Tibial nerve (tissue), 4 donors: Measurements from ENCODE around the gene RUSF1. TPM values are rescaled to one million over a fixed set of nuclear protein-coding genes. Genes with fewer than 3 reads are reported as not detected.
A peak's percentile ranks its signal among the peaks of the same experiment; 100 is the strongest.
"Not testable (repeated sequence)": the region's sequence is repeated elsewhere in the genome, so short reads cannot be mapped to it uniquely, and the experiment has no call there.

Experiments
- DNase-seq, 2 donors: peaks; one replicate each; pipeline ENCODE4 v3.0.0-alpha.2; 2019; ENCODE audit warnings: low spot score in 2 of 2
- H3K27ac ChIP-seq, 4 donors: fragments of 200-600 bp; sonication (generic) in 3 of 4; one replicate each; pipeline ENCODE4 v1.5.1; 2017 to 2019; ENCODE audit warnings: mild to moderate bottlenecking in 1 of 4
- H3K27me3 ChIP-seq, 2 donors: fragments of 200-600 bp; sonication (generic) in 1 of 2; one replicate each; pipeline versions ENCODE4 v1.5.1 to v1.6.0; 2017 to 2019
- H3K36me3 ChIP-seq, 3 donors: fragments of 200-600 bp; sonication (generic); one replicate each; pipeline ENCODE4 v1.5.1; 2018 to 2019
- H3K4me1 ChIP-seq, 4 donors: fragments of 200-600 bp; sonication (generic) in 3 of 4; one replicate each; pipeline ENCODE4 v1.5.1; 2017 to 2019
- H3K4me3 ChIP-seq, 4 donors: fragments of 200-600 bp; sonication (generic) in 3 of 4; one replicate each; pipeline ENCODE4 v1.5.1; 2017 to 2019; ENCODE audit warnings: mild to moderate bottlenecking in 1 of 4, moderate library complexity in 1 of 4
- H3K9me3 ChIP-seq, 4 donors: fragments of 200-600 bp; sonication (generic) in 3 of 4; one replicate each; pipeline ENCODE4 v1.5.1; 2017 to 2019
- EP300 ChIP-seq, 2 donors: sonication (generic); formaldehyde crosslinking; IDR thresholded peaks; one replicate each; pipeline ENCODE4 v1.6.1; 2017; ENCODE audit warnings: antibody characterized with exemption in 2 of 2, mild to moderate bottlenecking in 1 of 2
- POLR2A ChIP-seq, 2 donors: fragments of 450-650 bp; IDR thresholded peaks; one replicate each; pipeline ENCODE4 v1.6.1; 2017; ENCODE audit warnings: antibody characterized with exemption in 2 of 2, mild to moderate bottlenecking in 2 of 2, moderate library complexity in 2 of 2
- WGBS, 2 donors: methylation state at CpG; one replicate each; pipeline ENCODE4 v1.1.5; 2018; 5-methylcytosine and 5-hydroxymethylcytosine counted together
- total RNA-seq, 4 donors: library from RNA; depleted of rRNA; stranded (reverse); fragments of >200 nt; gene quantifications; one replicate each; pipeline ENCODE4 v1.1.0, GENCODE V29; 2016
- TF ChIP-seq, protein P1 (sequence below), 5 experiments: fragments of 200-600 bp in 3 of 5; fragments of 450-650 bp in 2 of 5; sonication (generic) in 3 of 5; IDR thresholded peaks; one replicate each; pipeline ENCODE4 v1.5.1; 2016 to 2019; ENCODE audit warnings: antibody characterized with exemption in 5 of 5, mild to moderate bottlenecking in 3 of 5, moderate library complexity in 2 of 5

The RUSF1 gene
- total RNA-seq, 4 donors from 2014 or later, result 71.7 to 118 (median 93.5) TPM

DNA sequence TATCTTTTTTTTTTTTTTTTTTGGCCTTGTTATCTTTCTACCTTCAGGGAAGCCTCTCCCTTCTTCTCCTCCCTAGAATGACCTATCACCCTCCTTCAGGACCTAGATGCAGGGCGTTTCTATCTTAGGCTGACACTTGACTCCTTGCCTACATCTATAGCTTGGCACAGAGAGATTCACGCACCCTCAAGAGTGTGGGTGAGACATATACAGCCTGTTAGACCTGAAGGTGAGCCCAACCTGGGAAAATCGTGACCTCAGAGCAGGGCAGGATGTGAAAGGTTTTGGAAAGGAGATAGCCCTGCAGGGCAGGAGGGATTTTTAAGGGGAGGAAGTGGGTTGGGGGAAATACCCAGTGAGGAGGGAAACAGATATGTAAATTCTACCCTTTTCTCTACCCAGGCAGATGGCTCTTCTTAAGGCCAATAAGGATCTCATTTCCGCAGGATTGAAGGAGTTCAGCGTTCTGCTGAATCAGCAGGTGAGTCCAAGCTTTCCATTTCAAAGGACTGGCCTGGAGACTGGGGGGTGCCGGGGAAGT is 19.6 kb upstream of the RUSF1 start, which contains the start of gene AHSP:
AHSP (plus strand) TSS at position 167 of the 541 bp plus-strand sequence; CDS start at position 407, 240 bp downstream.
- WGBS, 2 donors, result 53 to 56% methylated on average over 6 of the region's 6 CpGs
- no peaks in the 10 kb centered on the region for H3K36me3 ChIP-seq
- no peak for DNase-seq
- peaks cover 0 to 21% of the 10 kb centered on the region in 2 donors for H3K27me3 ChIP-seq
- H3K27ac ChIP-seq, result no peak within 1 kb of the TSS
- TF ChIP-seq, protein P1, sequence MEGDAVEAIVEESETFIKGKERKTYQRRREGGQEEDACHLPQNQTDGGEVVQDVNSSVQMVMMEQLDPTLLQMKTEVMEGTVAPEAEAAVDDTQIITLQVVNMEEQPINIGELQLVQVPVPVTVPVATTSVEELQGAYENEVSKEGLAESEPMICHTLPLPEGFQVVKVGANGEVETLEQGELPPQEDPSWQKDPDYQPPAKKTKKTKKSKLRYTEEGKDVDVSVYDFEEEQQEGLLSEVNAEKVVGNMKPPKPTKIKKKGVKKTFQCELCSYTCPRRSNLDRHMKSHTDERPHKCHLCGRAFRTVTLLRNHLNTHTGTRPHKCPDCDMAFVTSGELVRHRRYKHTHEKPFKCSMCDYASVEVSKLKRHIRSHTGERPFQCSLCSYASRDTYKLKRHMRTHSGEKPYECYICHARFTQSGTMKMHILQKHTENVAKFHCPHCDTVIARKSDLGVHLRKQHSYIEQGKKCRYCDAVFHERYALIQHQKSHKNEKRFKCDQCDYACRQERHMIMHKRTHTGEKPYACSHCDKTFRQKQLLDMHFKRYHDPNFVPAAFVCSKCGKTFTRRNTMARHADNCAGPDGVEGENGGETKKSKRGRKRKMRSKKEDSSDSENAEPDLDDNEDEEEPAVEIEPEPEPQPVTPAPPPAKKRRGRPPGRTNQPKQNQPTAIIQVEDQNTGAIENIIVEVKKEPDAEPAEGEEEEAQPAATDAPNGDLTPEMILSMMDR (IDR thresholded peaks at IDR 0.05), result no peak
- TF ChIP-seq POLR2A (IDR thresholded peaks at IDR 0.05) (no peak), EP300 (IDR thresholded peaks at IDR 0.05) (no peak)
- peaks cover 0 to 14% (median 0%) of the 10 kb centered on the region in 4 donors for H3K4me1 ChIP-seq
- peak within 1 kb of the TSS in 1 of 4 donors; percentile 47 for H3K4me3 ChIP-seq
- H3K9me3 ChIP-seq, result no peaks in the 10 kb centered on the region

DNA sequence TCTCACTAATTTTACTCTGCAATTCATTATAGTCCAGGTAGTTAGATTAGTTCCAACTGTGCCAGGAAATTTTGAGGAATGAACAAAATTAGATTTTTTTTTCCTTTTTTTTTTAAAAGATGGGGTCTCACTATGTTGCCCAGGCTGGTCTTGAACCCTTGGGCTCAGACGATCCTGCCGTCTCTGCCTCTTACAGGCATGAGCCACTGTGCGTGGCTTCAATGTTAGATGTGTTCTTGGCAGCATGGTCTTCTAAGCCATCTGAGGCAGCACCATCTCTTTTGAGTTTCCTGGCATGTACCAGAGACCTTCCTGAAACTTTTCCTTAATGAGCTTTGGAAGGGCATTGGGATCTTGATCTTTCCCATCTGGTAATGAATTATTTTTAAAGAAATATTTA is 16.9 kb upstream of the RUSF1 start:
- Histone ChIP-seq H3K9me3 (no peaks in the 10 kb centered on the region), H3K27me3 (peaks cover 0 to 16% of the 10 kb centered on the region in 2 donors)
- WGBS, 2 donors, result 80 to 95% methylated on average over 3 of the region's 3 CpGs

DNA sequence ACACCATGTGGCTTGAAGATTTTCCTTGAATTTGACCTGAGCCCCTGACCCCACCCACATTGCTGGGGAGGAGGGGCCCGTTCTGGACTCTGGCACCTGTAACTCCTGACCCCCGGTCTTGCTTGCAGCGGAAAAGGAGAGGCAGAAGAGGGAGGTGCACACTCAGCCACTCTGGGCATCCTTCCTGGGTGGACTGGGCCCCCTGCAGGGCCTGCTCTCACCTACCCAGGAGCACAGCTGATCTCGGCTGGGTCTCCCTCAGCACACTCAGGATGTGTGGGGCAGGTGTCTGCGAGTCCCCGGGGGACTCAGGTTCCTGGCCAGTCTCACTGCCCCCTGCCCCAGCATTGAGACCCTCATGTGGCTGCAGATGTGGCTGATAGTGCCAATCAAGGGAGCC is 15.6 kb upstream of the RUSF1 start:
- DNase-seq, H3K36me3 ChIP-seq, H3K27ac ChIP-seq, H3K4me3 ChIP-seq, H3K27me3 ChIP-seq, H3K9me3 ChIP-seq, H3K4me1 ChIP-seq: not testable (repeated sequence)
- WGBS, 2 donors, result 60 to 84% methylated on average over 3 to 5 of the region's 6 CpGs

More for the DNA sequence above, 16.9 kb upstream of the RUSF1 start:
- Histone ChIP-seq H3K27ac (no peak overlapping the region), H3K4me1 (peaks cover 0 to 14% (median 0%) of the 10 kb centered on the region in 4 donors), H3K4me3 (no peak overlapping the region), H3K36me3 (no peaks in the 10 kb centered on the region)
- TF ChIP-seq POLR2A (IDR thresholded peaks at IDR 0.05), result no peak
- TF ChIP-seq, protein P1 (IDR thresholded peaks at IDR 0.05), result no peak
- no peak for DNase-seq

DNA sequence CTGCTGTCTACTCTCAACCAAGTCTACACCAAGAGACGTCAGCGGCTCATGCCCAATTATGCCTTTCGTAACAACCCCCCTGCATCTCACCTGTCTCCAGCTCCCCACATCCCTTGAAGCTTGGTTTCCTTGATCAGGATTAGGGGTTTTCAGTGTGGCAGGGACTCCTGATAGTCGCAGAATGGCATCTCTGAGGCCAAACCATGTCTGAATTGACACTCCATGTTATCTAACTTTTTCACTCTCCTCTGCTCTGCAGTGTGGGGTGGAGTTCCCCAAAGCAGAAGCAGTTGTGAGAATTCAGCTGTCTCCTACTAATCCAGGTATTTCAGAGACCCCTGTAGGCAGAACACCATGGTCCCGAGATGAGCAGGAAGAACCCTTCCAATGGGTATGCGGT is 13.9 kb upstream of the RUSF1 start:
- 85 to 86% methylated on average over 6 of the region's 6 CpGs for WGBS, 2 donors
- DNase-seq, result no peak
- H3K4me1 ChIP-seq, result no peaks in the 10 kb centered on the region
- H3K27ac ChIP-seq, result no peak overlapping the region
- TF ChIP-seq, protein P1 (IDR thresholded peaks at IDR 0.05), result no peak
- TF ChIP-seq EP300 (IDR thresholded peaks at IDR 0.05) (no peak), POLR2A (IDR thresholded peaks at IDR 0.05) (no peak)
- no peaks in the 10 kb centered on the region for H3K36me3 ChIP-seq
- no peak overlapping the region for H3K4me3 ChIP-seq
- H3K9me3 ChIP-seq, result no peaks in the 10 kb centered on the region
- no peaks in the 10 kb centered on the region for H3K27me3 ChIP-seq

DNA sequence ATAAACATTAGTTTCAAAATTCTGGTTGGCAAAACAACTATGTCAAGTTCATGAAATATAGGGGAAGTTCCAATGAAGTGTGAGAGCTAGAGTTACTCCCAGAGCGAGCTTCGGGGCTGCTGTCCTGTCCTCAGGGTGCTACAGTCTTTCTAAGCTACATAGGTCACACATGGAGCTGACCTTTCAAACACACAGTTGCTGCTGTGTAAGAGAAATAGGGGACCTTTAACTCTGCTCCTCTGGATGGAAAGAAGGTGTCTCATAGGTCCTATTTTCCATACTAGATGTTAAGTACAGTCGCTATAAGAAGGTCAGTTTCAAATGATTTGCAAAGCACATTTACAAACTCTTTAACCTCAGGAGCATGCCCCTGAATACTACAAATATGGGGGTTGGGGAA is 13.2 kb upstream of the RUSF1 start:
- Histone ChIP-seq H3K4me3 (no peak overlapping the region), H3K9me3 (no peaks in the 10 kb centered on the region), H3K4me1 (no peaks in the 10 kb centered on the region), H3K27ac (no peak overlapping the region), H3K36me3 (no peaks in the 10 kb centered on the region), H3K27me3 (no peaks in the 10 kb centered on the region)
- TF ChIP-seq EP300 (IDR thresholded peaks at IDR 0.05), result no peak
- TF ChIP-seq, protein P1 (IDR thresholded peaks at IDR 0.05), result no peak
- TF ChIP-seq POLR2A (IDR thresholded peaks at IDR 0.05), result no peak
- 79 to 93% methylated on average over 3 of the region's 3 CpGs for WGBS, 2 donors
- no peak for DNase-seq
